IMR-90 (cell line): ENCODE results near the gene COL2A1. TPM values are rescaled to one million over a fixed set of nuclear protein-coding genes. Genes with fewer than 3 reads are reported as not detected.

Experiments used
- ATAC-seq: fragments of 200-7000 bp; cut with Tn5 transposase; 2 replicates; pipeline ENCODE4 v1.9.1; 2020; ENCODE audit warnings: low read depth, mild to moderate bottlenecking, moderate library complexity
- BruUV-seq: library from RNA; stranded (reverse); fragments of 400-500 nt; replicated peaks from 2 replicates; lab custom pipeline; 2021; lab: Mats Ljungman, UMichigan
- CTCF ChIA-PET: fragments of 300-600 bp; formaldehyde crosslinking; extraction: SDS; loops from one replicate; lab custom pipeline; 2021; ENCODE audit warnings: antibody characterized with exemption; lab: Yijun Ruan, JAX
- POLR2A ChIA-PET: fragments of 300-600 bp; sonication (Branson Sonifier 250); formaldehyde crosslinking; loops from one replicate; lab custom pipeline; 2022; ENCODE audit warnings: antibody characterized with exemption; ENCODE audit not compliant: unreplicated experiment; lab: Charles Lee
- DNase-seq: peaks from one replicate; pipeline ENCODE4 v3.0.0; 2013
- H2AFZ ChIP-seq: replicated peaks from 2 replicates; pipeline ENCODE3; 2013; ENCODE audit warnings: low read length, mild to moderate bottlenecking; ENCODE audit not compliant: poor library complexity
- H2AK5ac ChIP-seq: 2 replicates; pipeline ENCODE4 v1.6.1; 2013; ENCODE audit warnings: low read depth, low read length, inconsistent platforms
- H2AK9ac ChIP-seq: replicated peaks from 2 replicates; pipeline ENCODE3; 2013; ENCODE audit warnings: mild to moderate bottlenecking, low read depth, low read length, moderate library complexity; ENCODE audit not compliant: poor library complexity
- H2BK120ac ChIP-seq: 2 replicates; pipeline ENCODE4 v1.6.1; 2013; ENCODE audit warnings: low read depth, low read length, inconsistent platforms
- H2BK15ac ChIP-seq: 3 replicates; pipeline ENCODE4 v1.6.1; 2013; ENCODE audit warnings: low read depth, low read length, inconsistent platforms
- H2BK20ac ChIP-seq: 2 replicates; pipeline ENCODE4 v1.6.1; 2013; ENCODE audit warnings: low read depth, mild to moderate bottlenecking, inconsistent platforms, low read length, moderate library complexity
- H2BK5ac ChIP-seq: 2 replicates; pipeline ENCODE4 v1.6.1; 2013; ENCODE audit warnings: mild to moderate bottlenecking, low read depth, low read length, inconsistent platforms; ENCODE audit not compliant: poor library complexity, severe bottlenecking
- H3K14ac ChIP-seq: replicated peaks from 2 replicates; pipeline ENCODE4 v1.6.1; 2013; ENCODE audit warnings: low read depth, low read length, inconsistent platforms
- H3K18ac ChIP-seq: 2 replicates; pipeline ENCODE4 v1.6.1; 2013; ENCODE audit warnings: low read depth, low read length, control low read depth
- H3K23ac ChIP-seq: 2 replicates; pipeline ENCODE4 v1.6.1; 2013; ENCODE audit warnings: low read depth, low read length, inconsistent platforms
- H3K27ac ChIP-seq: 2 replicates; pipeline ENCODE4 v1.5.1; 2013; ENCODE audit warnings: mild to moderate bottlenecking, control low read depth, low read length; ENCODE audit not compliant: insufficient read depth
- H3K27me3 ChIP-seq: 2 replicates; pipeline ENCODE4 v1.6.1; 2013; ENCODE audit warnings: low read length; ENCODE audit not compliant: control insufficient read depth, insufficient read depth
- H3K36me3 ChIP-seq: 2 replicates; pipeline ENCODE4 v1.6.1; 2013; ENCODE audit warnings: low read length, mixed read lengths; ENCODE audit not compliant: control insufficient read depth, insufficient read depth
- H3K4ac ChIP-seq: 2 replicates; pipeline ENCODE4 v1.6.1; 2013; ENCODE audit warnings: low read depth, low read length, inconsistent platforms
- H3K4me1 ChIP-seq: 2 replicates; pipeline ENCODE4 v1.6.1; 2013; ENCODE audit warnings: low read length, mixed read lengths; ENCODE audit not compliant: control insufficient read depth, insufficient read depth
- H3K4me2 ChIP-seq: 2 replicates; pipeline ENCODE4 v1.6.1; 2013; ENCODE audit warnings: low read depth, mild to moderate bottlenecking, control low read depth, low read length, moderate library complexity
- H3K4me3 ChIP-seq: 2 replicates; pipeline ENCODE4 v1.5.1; 2013; ENCODE audit warnings: low read depth, mild to moderate bottlenecking, control low read depth, low read length, moderate library complexity; ENCODE audit not compliant: insufficient read depth
- H3K56ac ChIP-seq: 2 replicates; pipeline ENCODE4 v1.6.1; 2013; ENCODE audit warnings: low read length, inconsistent platforms; ENCODE audit not compliant: insufficient read depth; ENCODE audit errors: extremely low read depth
- H3K79me1 ChIP-seq, 2 experiments: 2 replicates each; pipeline ENCODE4 v1.6.1; 2013; ENCODE audit warnings: low read length in 2 of 2, inconsistent platforms in 1 of 2, low read depth in 1 of 2
- H3K9ac ChIP-seq: 2 replicates; pipeline ENCODE4 v1.6.1; 2013; ENCODE audit warnings: low read depth, low read length, control low read depth
- H3K9me1 ChIP-seq: 2 replicates; pipeline ENCODE4 v1.6.1; 2013; ENCODE audit warnings: low read length, inconsistent platforms; ENCODE audit not compliant: insufficient read depth
- H3K9me3 ChIP-seq: 2 replicates; pipeline ENCODE4 v1.6.1; 2013; ENCODE audit warnings: low read length; ENCODE audit not compliant: control insufficient read depth, insufficient read depth
- H4K20me1 ChIP-seq: 2 replicates; pipeline ENCODE4 v1.6.1; 2013; ENCODE audit warnings: low read length, inconsistent platforms; ENCODE audit not compliant: insufficient read depth
- H4K5ac ChIP-seq: 2 replicates; pipeline ENCODE4 v1.6.1; 2013; ENCODE audit warnings: mild to moderate bottlenecking, low read depth, low read length, control low read depth
- H4K8ac ChIP-seq, 2 experiments: 2 replicates each; pipeline ENCODE4 v1.6.1; 2013; ENCODE audit warnings: low read depth in 2 of 2, low read length in 2 of 2, control low read depth in 1 of 2, inconsistent platforms in 1 of 2
- H4K91ac ChIP-seq: 2 replicates; pipeline ENCODE4 v1.6.1; 2013; ENCODE audit warnings: low read depth, low read length, inconsistent platforms; ENCODE audit not compliant: insufficient read depth
- CEBPB ChIP-seq: IDR thresholded peaks from 2 replicates; pipeline ENCODE4 v1.6.1; 2012; ENCODE audit warnings: low read depth, low read length, improper control_type of control experiment
- CHD1 ChIP-seq: IDR thresholded peaks from 2 replicates; pipeline ENCODE4 v1.6.1; 2012; ENCODE audit warnings: low read depth, low read length, improper control_type of control experiment
- ELK1 ChIP-seq: fragments of 150-350 bp; IDR thresholded peaks from 2 replicates; pipeline ENCODE4 v1.6.1; 2016; ENCODE audit warnings: low read depth, mild to moderate bottlenecking, low read length, moderate library complexity, borderline replicate concordance
- FOS ChIP-seq: fragments of 150-350 bp; IDR thresholded peaks from 2 replicates; pipeline ENCODE4 v1.6.1; 2016; ENCODE audit warnings: low read depth, low read length
- MAFK ChIP-seq: IDR thresholded peaks from 2 replicates; pipeline ENCODE4 v1.6.1; 2012; ENCODE audit warnings: low read depth, low read length, improper control_type of control experiment
- MAZ ChIP-seq: IDR thresholded peaks from 2 replicates; pipeline ENCODE4 v1.6.1; 2012; ENCODE audit warnings: low read depth, mild to moderate bottlenecking, low read length, improper control_type of control experiment, moderate library complexity, borderline replicate concordance
- MXI1 ChIP-seq: IDR thresholded peaks from 2 replicates; pipeline ENCODE4 v1.6.1; 2012; ENCODE audit warnings: low read depth, mild to moderate bottlenecking, low read length, moderate library complexity, borderline replicate concordance
- NFE2L2 ChIP-seq: fragments of 150-350 bp; IDR thresholded peaks from 2 replicates; pipeline ENCODE4 v1.6.1; 2016; ENCODE audit warnings: low read depth, mild to moderate bottlenecking, low read length
- POLR2A ChIP-seq: IDR thresholded peaks from 2 replicates; pipeline ENCODE4 v1.6.1; 2012; ENCODE audit warnings: mild to moderate bottlenecking, low read depth, low read length
- RCOR1 ChIP-seq: IDR thresholded peaks from 2 replicates; pipeline ENCODE4 v1.6.1; 2012; ENCODE audit warnings: mild to moderate bottlenecking, low read length, improper control_type of control experiment; ENCODE audit not compliant: insufficient replicate concordance
- RFX5 ChIP-seq: IDR thresholded peaks from 2 replicates; pipeline ENCODE4 v1.8.0; 2012; ENCODE audit warnings: low read depth, mild to moderate bottlenecking, low read length, moderate library complexity
- SMC3 ChIP-seq: fragments of 150-350 bp; IDR thresholded peaks from 2 replicates; pipeline ENCODE4 v1.6.1; 2016; ENCODE audit warnings: low read depth, mild to moderate bottlenecking, antibody characterized with exemption, low read length, moderate library complexity
- USF2 ChIP-seq: fragments of 150-350 bp; IDR thresholded peaks from 2 replicates; pipeline ENCODE4 v1.6.1; 2017; ENCODE audit warnings: mild to moderate bottlenecking, antibody characterized with exemption, low read length, low read depth
- WGBS, 2 experiments: methylation state at CpG; one replicate each; pipeline versions ENCODE4 v1.1.5 to v1.1.7; 2013; ENCODE audit warnings: missing lambda C conversion rate in 2 of 2; ENCODE audit not compliant: insufficient read length in 1 of 2; ENCODE audit errors: extremely low coverage in 2 of 2; 5-methylcytosine and 5-hydroxymethylcytosine counted together
- dilution Hi-C: fragments of 300-500 bp; cut with HindIII; formaldehyde crosslinking; loops from one replicate; pipeline ENCODE4 v1.14.3; 2018; ENCODE audit warnings: low sequenced_read_pairs; ENCODE audit not compliant: unreplicated experiment
- in situ Hi-C: fragments of 300-500 bp; cut with MboI; formaldehyde crosslinking; loops from 3 replicates; pipeline ENCODE4 v1.14.3; 2019; ENCODE audit warnings: low sequenced_read_pairs, inconsistent platforms, mixed read lengths
- intact Hi-C: fragments of 100-400 bp; cut with micrococcal nuclease; formaldehyde crosslinking; loops from 2 replicates; pipeline ENCODE4 v1.10.0; 2022
- polyA plus RNA-seq, 3 experiments: library from polyadenylated mRNA; depleted of rRNA; stranded (reverse); fragments of >200 nt; gene quantifications; 2 replicates each; pipeline ENCODE4 v1.2.3, GENCODE V29; 2012; ENCODE audit warnings: low replicate concordance in 1 of 3
- total RNA-seq: library from RNA; depleted of rRNA; stranded (reverse); fragments of >200 nt; gene quantifications from 2 replicates; pipeline ENCODE4 v1.2.3, GENCODE V29; 2012
- TF ChIP-seq, protein P1 (sequence below): conservative IDR thresholded peaks from 2 replicates; pipeline ENCODE4 v1.5.1; 2012; ENCODE audit warnings: mild to moderate bottlenecking, low read depth, low read length, improper control_type of control experiment

Gene COL2A1
- total and polyA plus RNA-seq, 2 of the 4 experiments (the other 2 are of a cell fraction) = 0.05 TPM; not detected in 1

GRCh38 chr12:47970843-47971242 is 33.4 kb downstream of the COL2A1 start:
- H3K4me2 ChIP-seq = no peak overlapping the region
- POLR2A ChIA-PET = no interaction called here
- no peak overlapping the region for H3K9ac ChIP-seq
- WGBS, 2 experiments = 93% methylated on average over 7 of the region's 7 CpGs; no CpG with 5 or more reads in 1 of the 2 experiments
- no peaks in the 10 kb centered on the region for H3K9me3 ChIP-seq
- H4K8ac ChIP-seq = no peak overlapping the region
- H4K5ac ChIP-seq = no peak overlapping the region
- H3K4ac ChIP-seq = no peak overlapping the region
- H3K23ac ChIP-seq = no peak overlapping the region
- no peak overlapping the region for H2BK20ac ChIP-seq
- no peak overlapping the region for H3K4me3 ChIP-seq
- no peaks in the 10 kb centered on the region for H3K4me1 ChIP-seq
- no peak overlapping the region for H2AK5ac ChIP-seq
- H2AFZ ChIP-seq = no peak overlapping the region
- in situ Hi-C loops = no loop called here
- H4K20me1 ChIP-seq = no peaks in the 10 kb centered on the region
- intact Hi-C loops = no loop called here
- H2AK9ac ChIP-seq = no peak overlapping the region
- dilution Hi-C loops = no loop called here
- no peak overlapping the region for H2BK15ac ChIP-seq
- no peak overlapping the region for H2BK5ac ChIP-seq
- peaks cover 0 to 2% of the 10 kb centered on the region in 2 experiments; a peak in 2 of 4 replicates for H3K79me1 ChIP-seq
- H4K91ac ChIP-seq = no peak overlapping the region
- no peak overlapping the region for H3K14ac ChIP-seq
- DNase-seq = no peak
- no peak for ATAC-seq
- no peaks in the 10 kb centered on the region; the same call in 1 of the 2 replicates for H3K9me1 ChIP-seq
- H3K56ac ChIP-seq = no peak overlapping the region
- no peak overlapping the region for H2BK120ac ChIP-seq
- BruUV-seq = no TSS peak
- H3K27ac ChIP-seq = no peak overlapping the region
- TF ChIP-seq MAZ (no peak), USF2 (no peak), ELK1 (no peak), MAFK (no peak), RFX5 (no peak), FOS (no peak), POLR2A (no peak), CHD1 (no peak), SMC3 (no peak), RCOR1 (no peak), NFE2L2 (no peak), CEBPB (no peak), MXI1 (no peak)
- TF ChIP-seq, protein P1, sequence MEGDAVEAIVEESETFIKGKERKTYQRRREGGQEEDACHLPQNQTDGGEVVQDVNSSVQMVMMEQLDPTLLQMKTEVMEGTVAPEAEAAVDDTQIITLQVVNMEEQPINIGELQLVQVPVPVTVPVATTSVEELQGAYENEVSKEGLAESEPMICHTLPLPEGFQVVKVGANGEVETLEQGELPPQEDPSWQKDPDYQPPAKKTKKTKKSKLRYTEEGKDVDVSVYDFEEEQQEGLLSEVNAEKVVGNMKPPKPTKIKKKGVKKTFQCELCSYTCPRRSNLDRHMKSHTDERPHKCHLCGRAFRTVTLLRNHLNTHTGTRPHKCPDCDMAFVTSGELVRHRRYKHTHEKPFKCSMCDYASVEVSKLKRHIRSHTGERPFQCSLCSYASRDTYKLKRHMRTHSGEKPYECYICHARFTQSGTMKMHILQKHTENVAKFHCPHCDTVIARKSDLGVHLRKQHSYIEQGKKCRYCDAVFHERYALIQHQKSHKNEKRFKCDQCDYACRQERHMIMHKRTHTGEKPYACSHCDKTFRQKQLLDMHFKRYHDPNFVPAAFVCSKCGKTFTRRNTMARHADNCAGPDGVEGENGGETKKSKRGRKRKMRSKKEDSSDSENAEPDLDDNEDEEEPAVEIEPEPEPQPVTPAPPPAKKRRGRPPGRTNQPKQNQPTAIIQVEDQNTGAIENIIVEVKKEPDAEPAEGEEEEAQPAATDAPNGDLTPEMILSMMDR = no peak
- CTCF ChIA-PET = interaction anchor here (0.6 to 1.5 kb wide), 4 partner anchors 8 to 100 kb away, joined by 3 read pairs; no protein-coding TSS in a partner anchor
- H3K18ac ChIP-seq = no peak overlapping the region
- peaks cover 10% of the 10 kb centered on the region for H3K27me3 ChIP-seq
- H3K36me3 ChIP-seq = peaks cover 5% of the 10 kb centered on the region
